IMR-90 (cell line): ENCODE data around the gene PDILT.

Source experiments
- POLR2A ChIP-seq: IDR thresholded peaks from 2 replicates; pipeline ENCODE4 v1.6.1; 2012; ENCODE audit warnings: mild to moderate bottlenecking, low read depth, low read length
- RCOR1 ChIP-seq: IDR thresholded peaks from 2 replicates; pipeline ENCODE4 v1.6.1; 2012; ENCODE audit warnings: mild to moderate bottlenecking, low read length, improper control_type of control experiment; ENCODE audit not compliant: insufficient replicate concordance
- RFX5 ChIP-seq: IDR thresholded peaks from 2 replicates; pipeline ENCODE4 v1.8.0; 2012; ENCODE audit warnings: low read depth, mild to moderate bottlenecking, low read length, moderate library complexity
- SMC3 ChIP-seq: fragments of 150-350 bp; IDR thresholded peaks from 2 replicates; pipeline ENCODE4 v1.6.1; 2016; ENCODE audit warnings: low read depth, mild to moderate bottlenecking, antibody characterized with exemption, low read length, moderate library complexity
- TF ChIP-seq, protein P1 (sequence below): conservative IDR thresholded peaks from 2 replicates; pipeline ENCODE4 v1.5.1; 2012; ENCODE audit warnings: mild to moderate bottlenecking, low read depth, low read length, improper control_type of control experiment
- TF ChIP-seq, protein P2 (sequence below): fragments of 150-350 bp; IDR thresholded peaks from 2 replicates; pipeline ENCODE4 v1.6.1; 2016; ENCODE audit warnings: low read depth, mild to moderate bottlenecking, low read length, moderate library complexity, borderline replicate concordance

DNA sequence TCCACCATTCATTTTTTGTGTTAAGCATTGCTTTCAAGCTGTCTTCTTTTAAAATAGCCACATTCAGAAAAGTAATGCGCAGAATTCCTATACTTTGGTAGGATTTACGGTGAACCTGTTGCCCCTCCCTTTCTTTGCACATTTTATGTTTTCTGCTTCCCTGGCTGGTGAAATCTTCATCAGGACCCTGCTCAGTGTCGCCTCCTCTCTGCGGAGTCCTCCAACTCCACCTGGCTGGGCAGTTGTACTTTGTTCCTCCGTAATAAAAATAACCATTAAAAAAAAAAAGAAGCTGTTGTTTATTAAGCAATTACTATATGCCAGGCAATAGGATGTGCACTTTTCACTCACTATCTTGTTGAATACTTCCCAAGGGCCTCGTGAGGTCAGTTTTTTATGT, 54.9 kb downstream of the PDILT start:
- no peak for TF ChIP-seq RCOR1
- TF ChIP-seq, protein P1, sequence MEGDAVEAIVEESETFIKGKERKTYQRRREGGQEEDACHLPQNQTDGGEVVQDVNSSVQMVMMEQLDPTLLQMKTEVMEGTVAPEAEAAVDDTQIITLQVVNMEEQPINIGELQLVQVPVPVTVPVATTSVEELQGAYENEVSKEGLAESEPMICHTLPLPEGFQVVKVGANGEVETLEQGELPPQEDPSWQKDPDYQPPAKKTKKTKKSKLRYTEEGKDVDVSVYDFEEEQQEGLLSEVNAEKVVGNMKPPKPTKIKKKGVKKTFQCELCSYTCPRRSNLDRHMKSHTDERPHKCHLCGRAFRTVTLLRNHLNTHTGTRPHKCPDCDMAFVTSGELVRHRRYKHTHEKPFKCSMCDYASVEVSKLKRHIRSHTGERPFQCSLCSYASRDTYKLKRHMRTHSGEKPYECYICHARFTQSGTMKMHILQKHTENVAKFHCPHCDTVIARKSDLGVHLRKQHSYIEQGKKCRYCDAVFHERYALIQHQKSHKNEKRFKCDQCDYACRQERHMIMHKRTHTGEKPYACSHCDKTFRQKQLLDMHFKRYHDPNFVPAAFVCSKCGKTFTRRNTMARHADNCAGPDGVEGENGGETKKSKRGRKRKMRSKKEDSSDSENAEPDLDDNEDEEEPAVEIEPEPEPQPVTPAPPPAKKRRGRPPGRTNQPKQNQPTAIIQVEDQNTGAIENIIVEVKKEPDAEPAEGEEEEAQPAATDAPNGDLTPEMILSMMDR, result no peak
- no peak for TF ChIP-seq POLR2A
- no peak for TF ChIP-seq SMC3
- TF ChIP-seq RFX5, result no peak
- TF ChIP-seq, protein P2, sequence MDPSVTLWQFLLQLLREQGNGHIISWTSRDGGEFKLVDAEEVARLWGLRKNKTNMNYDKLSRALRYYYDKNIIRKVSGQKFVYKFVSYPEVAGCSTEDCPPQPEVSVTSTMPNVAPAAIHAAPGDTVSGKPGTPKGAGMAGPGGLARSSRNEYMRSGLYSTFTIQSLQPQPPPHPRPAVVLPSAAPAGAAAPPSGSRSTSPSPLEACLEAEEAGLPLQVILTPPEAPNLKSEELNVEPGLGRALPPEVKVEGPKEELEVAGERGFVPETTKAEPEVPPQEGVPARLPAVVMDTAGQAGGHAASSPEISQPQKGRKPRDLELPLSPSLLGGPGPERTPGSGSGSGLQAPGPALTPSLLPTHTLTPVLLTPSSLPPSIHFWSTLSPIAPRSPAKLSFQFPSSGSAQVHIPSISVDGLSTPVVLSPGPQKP, result no peak
